ENCODE results near the gene NARF. TPM values are rescaled to one million over a fixed set of nuclear protein-coding genes. Genes with fewer than 3 reads are reported as not detected.

The NARF gene
- polyA plus RNA-seq, 4 donors, result 39.2 to 87.0 (median 49.9) TPM

DNA sequence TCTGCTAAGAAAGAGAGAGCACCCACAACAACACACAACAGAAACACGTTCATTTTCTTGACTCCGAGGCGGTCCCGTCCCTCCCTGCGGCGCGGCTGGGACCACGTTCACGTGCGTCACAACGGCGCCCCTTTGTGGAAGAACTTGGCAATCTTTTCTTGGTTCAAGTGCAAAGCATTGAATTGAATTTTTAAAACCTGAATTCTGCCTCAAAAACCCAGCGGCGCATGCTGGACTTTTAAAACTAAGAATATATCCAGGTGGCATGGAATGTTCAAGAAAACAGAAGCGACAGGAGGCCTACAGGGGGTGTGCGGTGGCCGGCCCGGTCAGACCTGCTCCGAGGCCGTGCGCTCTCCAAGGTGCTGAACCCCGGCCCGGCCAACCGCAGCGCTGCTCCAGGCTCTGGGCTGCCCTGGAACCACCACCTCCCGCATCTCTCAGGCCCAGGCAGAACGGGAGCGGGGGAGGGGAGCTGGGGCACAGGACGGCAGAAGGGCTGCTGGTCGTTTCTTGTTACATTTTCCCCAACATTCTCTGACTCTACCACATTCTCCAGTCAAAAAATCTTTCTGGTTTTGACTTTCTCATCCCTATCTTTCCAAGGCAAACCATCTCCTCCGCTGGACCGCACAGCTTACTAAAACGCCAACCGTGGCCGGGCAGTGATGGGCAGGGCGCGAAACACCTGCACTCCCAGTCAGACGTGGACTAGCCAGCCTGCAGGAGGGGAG, 43.8 kb upstream of the NARF start:
- WGBS, 3 donors, result 25 to 28% (median 26%) methylated on average over 38 of the region's 38 CpGs
- H3K36me3 ChIP-seq (ENCODE audit: control insufficient read depth in 3 of 3, insufficient read depth in 2 of 3, low read depth in 1 of 3, low read length in 3 of 3), result peaks cover 0 to 42% (median 2%) of the 10 kb centered on the region in 3 donors
- H3K27me3 ChIP-seq (ENCODE audit: control insufficient read depth in 3 of 3, insufficient read depth in 3 of 3, low read length in 3 of 3), result no peaks in the 10 kb centered on the region
- H3K27ac ChIP-seq (ENCODE audit: low read depth in 1 of 3, low read length in 2 of 3), result no peak overlapping the region
- peaks cover 0 to 7% (median 0%) of the 10 kb centered on the region in 3 donors for H3K4me1 ChIP-seq (ENCODE audit: control insufficient read depth in 3 of 3, insufficient read depth in 2 of 3, low read depth in 1 of 3, low read length in 2 of 3)
- H3K9me3 ChIP-seq (ENCODE audit: control insufficient read depth in 2 of 2, insufficient read depth in 1 of 2, low read depth in 1 of 2, low read length in 1 of 2), result no peaks in the 10 kb centered on the region
- no peak overlapping the region for H3K4me3 ChIP-seq (ENCODE audit: low read depth in 1 of 3, low read length in 3 of 3)
- DNase-seq, result peak; percentile 62 to 81
- FAIRE-seq, result no peak

DNA sequence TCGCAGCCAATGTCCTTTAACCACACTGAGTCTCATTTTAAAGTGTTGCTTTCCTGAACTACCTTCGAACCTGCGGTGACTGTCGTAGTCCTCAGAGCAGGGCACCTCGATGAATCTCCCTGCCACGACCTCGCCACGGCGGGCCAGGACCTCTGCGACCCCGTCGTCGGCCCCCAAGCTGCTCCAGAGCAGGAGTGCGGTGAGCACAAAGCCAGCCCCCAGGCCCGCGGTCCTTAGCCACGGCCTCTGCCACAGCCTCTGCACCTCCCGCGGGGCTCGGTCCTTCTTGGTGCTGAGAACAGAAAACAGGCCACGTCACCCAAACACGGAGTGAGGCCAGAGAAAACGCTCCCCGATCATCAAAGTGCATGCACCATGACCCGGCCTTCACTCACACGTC, 43.2 kb upstream of the NARF start:
- Histone ChIP-seq H3K36me3 (ENCODE audit: control insufficient read depth in 3 of 3, insufficient read depth in 2 of 3, low read depth in 1 of 3, low read length in 3 of 3) (peaks cover 0 to 38% (median 2%) of the 10 kb centered on the region in 3 donors), H3K27ac (ENCODE audit: low read depth in 1 of 3, low read length in 2 of 3) (no peak overlapping the region)
- WGBS, 3 donors, result 89 to 94% (median 94%) methylated on average over 23 to 26 of the region's 26 CpGs

DNA sequence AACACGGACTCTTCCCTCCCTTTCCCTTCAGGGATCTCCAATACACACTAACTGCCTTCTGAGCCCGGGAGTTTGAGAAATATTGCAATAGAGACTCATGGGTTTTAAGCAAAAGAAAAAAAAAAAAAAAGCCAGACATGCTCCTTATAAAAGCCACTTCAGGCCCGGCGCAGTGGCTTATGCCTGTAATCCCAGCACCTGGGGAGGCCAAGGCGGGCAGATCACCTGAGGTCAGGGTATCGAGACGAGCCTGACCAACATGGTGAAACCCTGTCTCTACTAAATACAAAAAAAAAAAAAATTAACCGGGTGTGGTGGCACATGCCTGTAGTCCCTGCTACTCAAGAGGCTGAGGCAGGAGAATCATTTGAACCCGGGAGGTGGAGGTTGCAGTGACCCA, 42.8 kb upstream of the NARF start:
- Histone ChIP-seq H3K27me3 (ENCODE audit: control insufficient read depth in 3 of 3, insufficient read depth in 3 of 3, low read length in 3 of 3) (no peaks in the 10 kb centered on the region), H3K27ac (ENCODE audit: low read depth in 1 of 3, low read length in 2 of 3) (no peak overlapping the region), H3K4me3 (ENCODE audit: low read depth in 1 of 3, low read length in 3 of 3) (no peak overlapping the region), H3K36me3 (ENCODE audit: control insufficient read depth in 3 of 3, insufficient read depth in 2 of 3, low read depth in 1 of 3, low read length in 3 of 3) (peaks cover 0 to 41% (median 2%) of the 10 kb centered on the region in 3 donors), H3K9me3 (ENCODE audit: control insufficient read depth in 2 of 2, insufficient read depth in 1 of 2, low read depth in 1 of 2, low read length in 1 of 2) (no peaks in the 10 kb centered on the region), H3K4me1 (ENCODE audit: control insufficient read depth in 3 of 3, insufficient read depth in 2 of 3, low read depth in 1 of 3, low read length in 2 of 3) (peaks cover 0 to 7% (median 0%) of the 10 kb centered on the region in 3 donors)
- WGBS, 3 donors, result 90 to 96% (median 96%) methylated on average over 9 of the region's 9 CpGs
- DNase-seq, result no peak
- FAIRE-seq, result no peak

More for the DNA sequence above, 43.2 kb upstream of the NARF start:
- DNase-seq (no peak), FAIRE-seq (no peak)
- peaks cover 0 to 7% (median 0%) of the 10 kb centered on the region in 3 donors for H3K4me1 ChIP-seq (ENCODE audit: control insufficient read depth in 3 of 3, insufficient read depth in 2 of 3, low read depth in 1 of 3, low read length in 2 of 3)
- no peaks in the 10 kb centered on the region for H3K27me3 ChIP-seq (ENCODE audit: control insufficient read depth in 3 of 3, insufficient read depth in 3 of 3, low read length in 3 of 3)
- no peaks in the 10 kb centered on the region for H3K9me3 ChIP-seq (ENCODE audit: control insufficient read depth in 2 of 2, insufficient read depth in 1 of 2, low read depth in 1 of 2, low read length in 1 of 2)
- H3K4me3 ChIP-seq (ENCODE audit: low read depth in 1 of 3, low read length in 3 of 3), result no peak overlapping the region

DNA sequence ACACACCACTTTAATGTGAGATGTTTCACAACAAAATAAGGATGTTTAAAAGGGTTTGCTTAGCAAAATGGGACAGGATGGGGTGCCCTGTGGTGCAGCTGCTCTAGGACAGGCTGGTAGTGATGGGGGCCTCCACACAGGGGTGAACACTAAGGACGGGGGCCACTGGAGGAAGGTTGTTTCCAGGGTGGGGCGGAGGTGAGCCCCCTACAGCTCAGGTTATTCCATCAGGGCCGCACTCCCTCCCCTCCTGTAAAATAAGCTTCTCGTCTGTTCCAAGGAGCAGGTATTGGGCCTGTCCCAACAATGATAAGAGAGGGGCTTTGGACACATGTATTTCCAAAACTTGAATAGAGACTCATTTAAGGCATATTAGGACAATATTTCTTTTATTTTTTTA, 42.3 kb upstream of the NARF start:
- DNase-seq (no peak), FAIRE-seq (no peak)
- no peaks in the 10 kb centered on the region for H3K27me3 ChIP-seq (ENCODE audit: control insufficient read depth in 3 of 3, insufficient read depth in 3 of 3, low read length in 3 of 3)
- H3K4me3 ChIP-seq (ENCODE audit: low read depth in 1 of 3, low read length in 3 of 3), result no peak overlapping the region
- WGBS, 3 donors, result 94 to 99% (median 98%) methylated on average over 4 of the region's 4 CpGs
- no peak overlapping the region for H3K27ac ChIP-seq (ENCODE audit: low read depth in 1 of 3, low read length in 2 of 3)
- H3K4me1 ChIP-seq (ENCODE audit: control insufficient read depth in 3 of 3, insufficient read depth in 2 of 3, low read depth in 1 of 3, low read length in 2 of 3), result peaks cover 0 to 7% (median 0%) of the 10 kb centered on the region in 3 donors
- peaks cover 0 to 44% (median 1%) of the 10 kb centered on the region in 3 donors for H3K36me3 ChIP-seq (ENCODE audit: control insufficient read depth in 3 of 3, insufficient read depth in 2 of 3, low read depth in 1 of 3, low read length in 3 of 3)
- H3K9me3 ChIP-seq (ENCODE audit: control insufficient read depth in 2 of 2, insufficient read depth in 1 of 2, low read depth in 1 of 2, low read length in 1 of 2), result no peaks in the 10 kb centered on the region

DNA sequence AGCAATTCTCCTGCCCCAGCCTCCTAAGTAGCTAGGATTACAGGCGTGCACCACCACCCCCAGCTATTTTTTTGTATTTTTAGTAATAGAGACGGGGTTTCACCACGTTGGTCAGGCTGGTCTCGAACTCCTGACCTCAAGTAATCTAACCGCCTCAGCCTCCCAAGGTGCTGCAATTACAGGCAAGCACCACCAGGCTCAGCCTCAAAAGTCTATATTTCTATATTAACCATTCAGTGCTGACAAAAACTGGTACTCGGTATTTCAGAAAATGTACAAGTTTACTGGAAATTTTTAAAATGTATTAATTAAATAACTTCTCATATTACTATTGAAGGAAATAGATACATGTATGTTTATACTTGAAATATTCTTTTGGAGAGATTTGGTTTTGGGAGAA, 41.8 kb upstream of the NARF start:
- peaks cover 0 to 44% (median 0%) of the 10 kb centered on the region in 3 donors for H3K36me3 ChIP-seq (ENCODE audit: control insufficient read depth in 3 of 3, insufficient read depth in 2 of 3, low read depth in 1 of 3, low read length in 3 of 3)
- FAIRE-seq (no peak), DNase-seq (no peak)
- no peak overlapping the region for H3K27ac ChIP-seq (ENCODE audit: low read depth in 1 of 3, low read length in 2 of 3)
- peaks cover 0 to 7% (median 0%) of the 10 kb centered on the region in 3 donors for H3K4me1 ChIP-seq (ENCODE audit: control insufficient read depth in 3 of 3, insufficient read depth in 2 of 3, low read depth in 1 of 3, low read length in 2 of 3)
- 80 to 87% (median 85%) methylated on average over 6 of the region's 6 CpGs for WGBS, 3 donors
- peaks cover 0 to 2% of the 10 kb centered on the region in 2 donors for H3K9me3 ChIP-seq (ENCODE audit: control insufficient read depth in 2 of 2, insufficient read depth in 1 of 2, low read depth in 1 of 2, low read length in 1 of 2)
- no peaks in the 10 kb centered on the region for H3K27me3 ChIP-seq (ENCODE audit: control insufficient read depth in 3 of 3, insufficient read depth in 3 of 3, low read length in 3 of 3)
- no peak overlapping the region for H3K4me3 ChIP-seq (ENCODE audit: low read depth in 1 of 3, low read length in 3 of 3)

DNA sequence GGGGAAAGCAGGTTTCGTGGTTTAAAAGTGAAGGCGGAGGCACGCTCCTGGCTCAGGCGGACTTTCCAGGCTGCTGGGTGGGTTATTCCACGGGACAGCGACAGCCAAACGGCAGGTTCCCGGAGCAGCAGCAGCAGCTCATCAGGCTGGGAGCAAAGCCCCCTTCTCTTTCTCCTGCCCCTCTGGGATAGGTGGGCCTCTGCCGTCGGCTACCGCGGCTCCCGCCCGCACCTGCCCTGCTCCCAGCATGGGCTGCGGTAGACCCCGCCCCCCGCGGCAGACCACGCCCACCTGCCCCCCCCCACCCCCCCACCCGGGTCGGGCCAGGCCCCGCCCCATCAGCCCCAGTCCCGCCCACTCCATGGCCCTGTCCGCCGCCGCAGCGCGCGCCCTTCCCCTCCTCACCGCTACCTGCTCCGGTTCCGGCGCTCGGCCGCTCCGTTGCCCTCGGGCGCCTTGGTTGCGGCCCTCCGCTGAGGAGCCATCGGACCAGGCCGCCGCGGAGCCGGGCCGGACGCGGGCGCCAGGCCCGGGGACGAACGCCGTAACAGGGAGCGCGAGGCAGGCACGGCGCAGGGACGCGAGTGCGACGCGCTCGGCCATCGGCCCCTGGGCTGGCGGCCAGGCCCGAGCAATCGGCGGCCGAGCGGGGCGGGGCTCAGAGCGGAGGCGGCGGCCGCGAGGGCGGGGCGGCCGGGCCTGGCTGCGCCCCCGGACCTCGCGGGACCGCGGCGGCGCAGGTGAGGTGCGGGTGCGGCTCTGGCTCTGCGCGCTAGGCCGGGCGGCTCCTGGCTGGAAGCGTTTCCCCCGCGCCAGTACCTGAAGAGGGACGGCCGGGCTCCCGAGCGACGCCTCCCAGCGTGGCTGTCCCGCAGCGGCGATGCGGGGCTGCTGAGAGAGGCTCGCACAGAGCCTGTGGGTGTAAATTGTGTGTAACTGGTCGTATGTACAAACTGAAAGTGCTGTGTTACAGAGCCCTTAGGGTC, 40.2 kb upstream of the NARF start, which contains the start of the genes HEXD and OGFOD3:
Gene HEXD, plus strand, starts transcription at position 347 of the 986 bp plus-strand sequence. CDS start 1,453 bp downstream, outside the sequence.
Gene OGFOD3, minus strand, starts transcription at position 586 of the 986 bp plus-strand sequence. Its CDS starts 101 bp downstream, at position 485.
- 1% methylated on average over 62 to 108 of the region's 108 CpGs for WGBS, 3 donors
- Histone ChIP-seq H3K27ac (ENCODE audit: low read depth in 1 of 3, low read length in 2 of 3) (peak within 1 kb of the TSS; percentile 91 to 98 (median 93)), H3K9me3 (ENCODE audit: control insufficient read depth in 2 of 2, insufficient read depth in 1 of 2, low read depth in 1 of 2, low read length in 1 of 2) (peaks cover 0 to 15% of the 10 kb centered on the region in 2 donors), H3K36me3 (ENCODE audit: control insufficient read depth in 3 of 3, insufficient read depth in 2 of 3, low read depth in 1 of 3, low read length in 3 of 3) (peaks cover 0 to 44% (median 0%) of the 10 kb centered on the region in 3 donors), H3K4me3 (ENCODE audit: low read depth in 1 of 3, low read length in 3 of 3) (peak within 1 kb of the TSS; percentile 77 to 97 (median 80)), H3K4me1 (ENCODE audit: control insufficient read depth in 3 of 3, insufficient read depth in 2 of 3, low read depth in 1 of 3, low read length in 2 of 3) (peaks cover 0 to 7% (median 0%) of the 10 kb centered on the region in 3 donors), H3K27me3 (ENCODE audit: control insufficient read depth in 3 of 3, insufficient read depth in 3 of 3, low read length in 3 of 3) (no peaks in the 10 kb centered on the region)
- FAIRE-seq, result no peak
- DNase-seq, result peak; percentile 88 to 98

DNA sequence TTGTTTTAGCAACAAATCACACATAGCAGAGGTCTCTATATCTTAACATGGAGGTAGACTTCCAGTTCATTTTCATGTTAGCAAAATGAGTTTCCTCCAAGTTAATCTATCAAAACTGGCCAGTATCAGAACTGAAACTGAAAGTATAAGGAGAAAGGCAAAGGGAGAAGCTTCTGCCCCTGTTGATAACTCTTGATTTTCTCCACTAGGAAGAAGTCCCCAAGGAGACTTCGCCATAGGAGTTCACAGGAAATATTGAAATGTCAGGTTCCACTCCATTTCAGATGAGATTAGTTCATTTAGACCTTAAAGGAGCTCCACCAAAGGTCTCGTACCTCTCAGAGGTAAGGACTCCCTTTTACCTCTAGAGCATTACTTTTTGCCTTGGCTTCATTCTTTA, 39.0 kb upstream of the NARF start:
- Histone ChIP-seq H3K27ac (ENCODE audit: low read depth in 1 of 3, low read length in 2 of 3) (peak overlapping the region; percentile 44 to 91 (median 81)), H3K27me3 (ENCODE audit: control insufficient read depth in 3 of 3, insufficient read depth in 3 of 3, low read length in 3 of 3) (no peaks in the 10 kb centered on the region), H3K4me1 (ENCODE audit: control insufficient read depth in 3 of 3, insufficient read depth in 2 of 3, low read depth in 1 of 3, low read length in 2 of 3) (peaks cover 0 to 5% (median 0%) of the 10 kb centered on the region in 3 donors), H3K36me3 (ENCODE audit: control insufficient read depth in 3 of 3, insufficient read depth in 2 of 3, low read depth in 1 of 3, low read length in 3 of 3) (peaks cover 0 to 34% (median 0%) of the 10 kb centered on the region in 3 donors), H3K9me3 (ENCODE audit: control insufficient read depth in 2 of 2, insufficient read depth in 1 of 2, low read depth in 1 of 2, low read length in 1 of 2) (peaks cover 0 to 17% of the 10 kb centered on the region in 2 donors), H3K4me3 (ENCODE audit: low read depth in 1 of 3, low read length in 3 of 3) (peak overlapping the region in 2 of 3 donors; percentile 7 to 14)
- WGBS, 3 donors, result 25 to 51% (median 34%) methylated on average over 2 of the region's 2 CpGs
- DNase-seq (peak; percentile 50 to 73), FAIRE-seq (no peak)
